Measurements from ENCODE around the gene RIMBP2.

The RIMBP2 gene

GRCh38 chr12:130486146-130486435 is 230.0 kb downstream of the RIMBP2 start:
- no peak overlapping the region for H3K4me3 ChIP-seq (ENCODE audit: low read depth, low read length)
- in situ Hi-C loops (cut with HindIII; ENCODE audit: low sequenced_read_pairs), result no loop called here
- no peak for DNase-seq (ENCODE audit: low read depth)
- TF ChIP-seq CTCF (IDR thresholded peaks at IDR 0.05; ENCODE audit: low read depth, low read length, missing control alignments), result no peak

GRCh38 chr12:130485291-130486145 is 230.6 kb downstream of the RIMBP2 start:
- no peak for TF ChIP-seq CTCF (IDR thresholded peaks at IDR 0.05; ENCODE audit: low read depth, low read length, missing control alignments)
- H3K4me3 ChIP-seq (ENCODE audit: low read depth, low read length), result no peak overlapping the region
- in situ Hi-C loops (cut with HindIII; ENCODE audit: low sequenced_read_pairs), result no loop called here
- no peak for DNase-seq (ENCODE audit: low read depth)

- DNase-seq (ENCODE audit: low read depth), result no peak
- TF ChIP-seq CTCF (IDR thresholded peaks at IDR 0.05; ENCODE audit: low read depth, low read length, missing control alignments), result no peak
- H3K4me3 ChIP-seq (ENCODE audit: low read depth, low read length), result no peak overlapping the region
- in situ Hi-C loops (cut with HindIII; ENCODE audit: low sequenced_read_pairs), result no loop called here
Observed at GRCh38 chr12:130484221-130484620, 231.9 kb downstream of the RIMBP2 start.

GRCh38 chr12:130483616-130484180 is 232.4 kb downstream of the RIMBP2 start:
- no peak for TF ChIP-seq CTCF (IDR thresholded peaks at IDR 0.05; ENCODE audit: low read depth, low read length, missing control alignments)
- H3K4me3 ChIP-seq (ENCODE audit: low read depth, low read length), result no peak overlapping the region
- no peak for DNase-seq (ENCODE audit: low read depth)
- in situ Hi-C loops (cut with HindIII; ENCODE audit: low sequenced_read_pairs), result no loop called here

- no peak for DNase-seq (ENCODE audit: low read depth)
- in situ Hi-C loops (cut with HindIII; ENCODE audit: low sequenced_read_pairs), result no loop called here
- TF ChIP-seq CTCF (IDR thresholded peaks at IDR 0.05; ENCODE audit: low read depth, low read length, missing control alignments), result no peak
- H3K4me3 ChIP-seq (ENCODE audit: low read depth, low read length), result no peak overlapping the region
Observed at GRCh38 chr12:130482448-130482847, 233.7 kb downstream of the RIMBP2 start.

GRCh38 chr12:130481392-130481879 is 234.7 kb downstream of the RIMBP2 start:
- no peak for DNase-seq (ENCODE audit: low read depth)
- H3K4me3 ChIP-seq (ENCODE audit: low read depth, low read length), result no peak overlapping the region
- in situ Hi-C loops (cut with HindIII; ENCODE audit: low sequenced_read_pairs), result no loop called here
- no peak for TF ChIP-seq CTCF (IDR thresholded peaks at IDR 0.05; ENCODE audit: low read depth, low read length, missing control alignments)
